NCI-H2196 treated with DMSO at 0.1 percent for 48 hours (cell line): ENCODE results near the gene LYRM7.
"Not testable (repeated sequence)": the region's sequence is repeated elsewhere in the genome, so short reads cannot be mapped to it uniquely, and the experiment has no call there.

Experiments
- DNase-seq: peaks from one replicate; lab custom pipeline; 2025; ENCODE audit not compliant: unreplicated experiment; lab: John Stamatoyannopoulos, UW

The LYRM7 gene

DNA sequence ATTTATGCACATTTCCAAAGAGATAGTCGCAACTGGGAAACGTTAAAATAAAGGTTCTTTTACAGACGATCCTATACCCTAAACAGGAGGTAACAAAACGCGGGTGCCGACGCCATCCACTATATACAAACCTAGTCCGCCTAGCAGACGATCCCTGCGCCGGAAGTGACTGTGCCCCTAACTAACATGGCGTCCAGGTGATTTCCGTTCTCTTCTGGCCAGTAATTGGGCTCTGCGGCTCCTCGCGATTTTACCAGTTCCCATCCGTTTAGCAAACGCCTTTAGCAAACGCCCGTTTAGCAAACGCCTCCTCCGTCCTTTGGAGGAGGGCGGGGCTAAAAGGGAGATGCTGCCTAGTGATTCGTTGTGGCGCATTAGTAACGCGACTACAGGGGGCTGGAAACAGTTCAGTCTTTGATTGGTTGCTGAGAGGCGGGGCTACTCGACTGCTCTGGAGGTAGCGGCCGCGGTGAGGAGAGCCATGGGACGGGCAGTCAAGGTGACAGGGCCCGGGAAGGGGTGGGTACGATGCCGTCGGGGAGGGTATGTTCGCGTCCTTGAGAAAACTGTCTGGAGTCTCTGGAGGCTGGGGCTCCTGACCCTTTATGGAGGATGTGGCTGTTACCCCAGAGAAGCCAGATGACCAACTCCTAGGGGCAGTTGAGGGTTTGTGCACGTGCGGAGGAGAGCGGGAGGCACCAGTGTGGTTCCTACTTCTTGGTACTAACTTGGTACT lies at the start of gene LYRM7:
Gene LYRM7, plus strand, starts transcription at position 405 of the 736 bp plus-strand sequence. Its CDS starts 77 bp downstream, at position 482.
- DNase-seq: peak; percentile 99

DNA sequence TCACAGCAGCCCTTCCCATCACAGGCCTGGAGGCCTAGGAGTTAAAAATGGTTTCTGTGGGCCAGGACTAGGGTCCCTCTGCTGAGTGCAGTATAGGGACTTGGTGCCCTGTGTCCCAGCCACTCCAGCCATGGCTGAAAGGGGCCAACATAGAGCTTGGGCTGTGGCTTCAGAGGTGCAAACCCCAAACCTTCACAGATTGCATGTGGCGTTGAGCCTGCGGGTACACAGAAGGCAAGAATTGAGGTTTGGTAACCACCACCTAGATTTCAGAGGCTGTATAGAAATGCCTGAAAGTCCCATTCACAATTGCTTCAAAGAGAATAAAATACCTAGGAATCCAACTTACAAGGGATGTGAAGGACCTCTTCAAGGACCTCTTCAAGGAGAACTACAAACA lies 43.5 kb upstream of the LYRM7 start:
- not testable (repeated sequence) for DNase-seq

DNA sequence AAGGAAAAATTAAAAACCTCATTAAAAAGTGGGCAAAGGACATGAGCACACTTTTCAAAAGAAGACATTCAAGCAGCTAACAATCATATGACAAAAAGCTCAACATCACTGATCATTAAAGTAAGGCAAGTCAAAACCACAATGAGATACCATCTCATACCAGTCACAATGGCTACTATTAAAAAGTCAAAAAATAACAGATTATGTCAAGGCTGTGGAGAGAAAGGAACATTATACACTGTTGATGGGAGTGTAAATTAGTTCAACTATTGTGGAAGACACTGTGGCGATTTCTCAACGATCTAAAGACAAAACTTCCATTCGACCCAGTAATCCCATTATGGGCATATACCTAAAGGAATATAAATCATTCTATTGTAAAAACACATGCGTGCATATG lies 41.4 kb upstream of the LYRM7 start:
- DNase-seq: no peak

DNA sequence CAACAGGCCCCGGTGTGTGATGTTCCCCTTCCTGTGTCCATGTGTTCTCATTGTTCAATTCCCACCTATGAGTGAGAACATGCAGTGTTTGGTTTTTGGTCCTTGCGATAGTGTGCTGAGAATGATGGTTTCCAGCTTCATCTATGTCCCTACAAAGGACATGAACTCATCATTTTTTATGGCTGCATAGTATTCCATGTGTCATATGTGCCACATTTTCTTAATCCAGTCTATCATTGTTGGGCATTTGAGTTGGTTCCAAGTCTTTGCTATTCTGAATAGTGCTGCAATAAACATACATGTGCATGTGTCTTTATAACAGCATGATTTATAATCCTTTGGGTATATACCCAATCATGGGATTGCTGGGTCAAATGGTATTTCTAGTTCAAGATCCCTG lies 37.7 kb upstream of the LYRM7 start:
- DNase-seq: not testable (repeated sequence)

DNA sequence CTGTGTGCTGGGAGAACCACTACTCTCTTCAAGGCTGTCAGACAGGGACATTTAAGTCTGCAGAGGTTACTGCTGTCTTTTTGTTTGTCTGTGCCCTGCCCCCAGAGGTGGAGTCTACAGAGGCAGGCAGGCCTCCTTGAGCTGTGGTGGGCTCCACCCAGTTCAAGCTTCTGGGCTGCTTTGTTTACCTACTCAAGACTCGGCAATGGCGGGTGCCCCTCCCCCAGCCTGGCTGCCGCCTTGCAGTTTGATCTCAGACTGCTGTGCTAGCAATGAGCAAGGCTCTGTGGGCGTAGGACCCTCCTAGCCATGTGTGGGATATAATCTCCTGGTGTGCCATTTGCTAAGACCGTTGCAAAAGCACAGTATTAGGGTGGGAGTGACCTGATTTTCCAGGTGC lies 32.3 kb upstream of the LYRM7 start:
- DNase-seq: not testable (repeated sequence)

DNA sequence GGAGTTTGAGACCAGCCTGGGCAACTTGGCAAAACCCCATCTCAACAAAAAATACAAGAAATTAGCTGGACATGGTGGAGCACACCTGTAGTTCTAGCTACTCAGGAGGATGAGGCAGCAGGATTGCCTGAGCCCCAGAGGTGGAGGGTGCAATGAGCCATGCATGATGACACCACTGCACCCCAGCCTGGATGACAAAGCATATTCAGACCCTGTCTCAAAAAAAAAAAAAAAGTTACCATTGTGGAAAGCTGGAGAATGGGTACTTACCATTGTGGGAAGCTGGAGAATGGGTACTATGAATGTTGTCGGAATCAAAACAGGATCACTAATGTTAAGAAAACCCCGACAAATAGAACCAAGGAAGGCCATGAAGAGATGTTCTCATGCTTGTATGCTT lies 31.4 kb upstream of the LYRM7 start:
- no peak for DNase-seq

DNA sequence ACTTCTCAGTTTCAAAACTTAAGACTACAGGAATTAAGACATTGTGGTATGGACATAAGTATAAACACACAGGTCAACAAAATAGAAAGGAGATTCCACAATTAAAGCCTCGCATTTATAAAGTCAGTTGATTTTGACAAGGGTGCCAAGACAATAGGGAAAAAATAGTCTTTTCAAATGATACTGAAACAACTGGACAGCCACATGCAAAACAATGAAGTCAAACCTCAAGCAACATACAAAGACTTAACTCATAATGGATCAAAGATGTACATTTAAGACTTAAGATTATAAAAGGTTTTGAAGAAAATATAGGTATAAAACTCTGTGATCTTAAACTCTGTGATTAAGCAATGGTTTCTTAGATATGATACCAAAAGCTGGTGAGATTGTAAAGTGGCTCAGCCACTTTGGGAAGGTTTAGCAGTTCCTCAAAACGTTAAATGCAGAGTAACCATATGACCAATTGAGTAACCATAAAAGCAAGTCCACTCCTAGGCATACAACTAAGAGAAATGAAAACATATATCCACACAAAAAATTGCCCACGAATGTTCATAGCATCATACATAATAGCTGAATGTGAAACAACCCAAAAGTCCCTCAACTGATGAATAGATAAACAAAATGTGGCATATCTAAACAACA lies 27.6 kb upstream of the LYRM7 start:
- no peak for DNase-seq

DNA sequence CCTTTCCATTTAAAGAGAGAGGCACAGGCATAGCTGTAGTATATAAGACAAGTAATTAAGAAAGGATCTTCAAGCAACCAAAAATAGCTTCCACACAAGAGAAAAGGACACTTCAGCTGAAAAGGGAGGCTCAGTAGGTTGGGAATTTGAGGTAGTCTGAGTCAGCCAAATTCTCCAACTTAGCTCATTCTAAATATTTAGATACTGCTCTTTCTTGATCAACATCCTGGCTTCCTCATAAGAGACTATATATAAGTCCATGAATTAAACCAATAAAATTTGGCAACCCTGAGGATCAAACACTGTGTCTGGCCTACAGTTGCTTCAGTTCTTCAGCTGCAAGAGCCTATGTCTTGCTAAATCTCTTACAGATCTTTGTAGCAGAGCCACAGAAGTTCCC lies 23.5 kb upstream of the LYRM7 start:
- no peak for DNase-seq

DNA sequence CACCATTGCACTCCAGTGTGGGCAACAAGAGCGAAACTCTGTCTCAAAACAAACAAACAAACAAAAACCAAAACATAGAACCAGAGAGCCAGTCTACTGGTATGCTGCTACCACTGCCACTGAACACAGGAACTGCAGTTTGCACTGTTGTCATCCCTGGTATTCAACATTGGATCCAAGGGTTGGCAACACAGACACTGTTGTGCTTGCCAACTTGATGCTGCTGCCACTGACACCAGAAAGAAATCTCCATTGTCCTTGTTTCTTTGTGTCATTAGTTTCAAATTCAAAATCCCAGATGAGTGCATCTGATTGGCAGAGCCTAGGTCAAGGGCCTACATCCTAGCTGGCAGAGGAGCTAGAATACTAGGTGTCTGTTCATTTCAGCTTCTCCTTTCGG lies 21.9 kb upstream of the LYRM7 start:
- no peak for DNase-seq

DNA sequence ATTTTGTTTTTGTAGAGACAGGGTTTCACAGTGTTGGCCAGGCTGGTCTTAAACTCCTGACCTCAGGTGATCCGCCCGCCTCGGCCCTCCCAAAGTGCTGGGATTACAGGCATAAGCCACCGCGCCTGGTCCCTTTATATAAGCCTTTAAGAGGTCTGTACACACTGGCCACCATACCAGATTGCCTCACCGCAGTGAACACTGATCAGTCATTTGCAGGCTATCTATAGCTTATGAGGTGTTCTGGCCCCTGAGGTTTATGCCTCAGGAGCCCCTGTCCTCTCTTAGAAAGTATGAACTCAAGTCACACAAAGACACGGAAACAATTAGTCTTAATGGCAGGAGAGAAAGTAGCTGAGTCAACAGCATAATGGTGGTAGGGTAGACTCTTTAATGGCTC lies 20.3 kb upstream of the LYRM7 start:
- DNase-seq: no peak

DNA sequence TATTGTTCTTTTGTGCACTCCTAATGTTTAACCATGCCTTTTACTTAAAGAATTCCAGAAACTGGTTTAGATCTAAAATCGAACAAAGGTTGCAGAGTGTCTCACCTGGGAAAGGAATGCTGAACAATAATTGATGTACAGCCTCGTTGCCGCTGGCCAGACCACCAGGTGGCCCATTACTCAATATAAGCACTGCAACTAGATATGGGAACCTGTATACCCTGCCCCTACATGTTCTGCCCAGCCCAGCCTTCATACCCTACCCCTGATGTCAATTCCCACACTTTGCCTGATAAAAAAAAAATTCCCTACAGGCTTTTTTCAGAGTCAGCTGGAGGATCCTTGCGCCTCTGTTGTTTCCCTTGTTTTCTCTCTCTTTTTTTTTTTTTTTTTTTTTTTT lies 19.5 kb upstream of the LYRM7 start:
- no peak for DNase-seq

DNA sequence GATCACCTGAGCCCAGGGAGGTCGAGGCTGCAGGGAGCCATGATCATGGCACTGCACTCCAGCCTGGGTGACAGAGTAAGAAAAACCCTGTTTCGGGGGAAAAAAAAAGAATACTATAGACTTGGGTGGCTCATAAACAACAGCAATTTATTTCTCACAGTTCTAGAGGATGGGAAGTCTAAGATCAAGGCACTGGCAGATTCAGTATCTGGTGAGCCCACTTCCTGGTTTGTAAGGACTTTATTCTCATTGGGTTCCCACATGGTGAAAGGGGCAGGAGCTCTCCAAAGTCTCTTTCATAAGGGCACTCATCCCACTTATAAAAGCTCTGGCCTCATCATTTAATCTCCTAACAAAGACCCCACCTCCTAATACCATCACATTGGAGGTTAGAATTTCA lies 14.4 kb upstream of the LYRM7 start:
- no peak for DNase-seq

DNA sequence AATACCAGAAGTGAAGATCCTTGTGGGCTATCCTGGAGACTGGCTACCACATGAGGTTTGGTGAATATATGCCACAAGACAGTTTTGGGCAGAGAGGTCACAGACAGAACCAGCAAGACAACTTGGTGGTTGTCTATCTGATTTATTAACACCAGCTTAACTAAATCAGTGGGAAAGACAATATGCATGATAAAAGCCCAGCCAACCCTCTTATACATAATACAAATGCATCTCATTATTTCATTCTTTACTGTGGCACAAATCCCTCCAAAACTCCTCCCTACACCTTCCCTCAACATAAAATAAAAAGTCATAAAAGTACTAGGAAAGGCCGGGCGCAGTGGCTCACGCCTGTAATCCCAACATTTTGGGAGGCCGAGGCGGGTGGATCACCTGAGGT lies 13.8 kb upstream of the LYRM7 start:
- no peak for DNase-seq

DNA sequence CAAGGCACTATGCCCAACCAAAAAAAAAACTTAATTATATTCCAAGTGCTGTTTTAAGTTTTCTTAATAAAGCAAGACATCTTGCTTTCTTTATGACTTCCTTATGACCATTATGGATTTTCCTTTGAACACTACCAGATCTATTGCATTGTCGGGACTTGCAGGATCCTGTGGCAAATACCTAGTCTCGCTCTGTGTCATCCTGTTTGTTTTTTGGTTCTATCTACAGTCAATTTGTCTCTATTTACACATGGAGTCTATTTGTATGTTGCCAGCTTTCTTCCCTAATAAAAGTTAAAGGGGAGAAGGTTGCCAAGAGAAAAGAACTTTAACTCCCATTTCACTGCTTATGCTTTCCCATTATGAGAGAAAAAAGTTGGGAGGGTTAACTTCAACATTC lies 10.6 kb upstream of the LYRM7 start:
- DNase-seq: no peak

DNA sequence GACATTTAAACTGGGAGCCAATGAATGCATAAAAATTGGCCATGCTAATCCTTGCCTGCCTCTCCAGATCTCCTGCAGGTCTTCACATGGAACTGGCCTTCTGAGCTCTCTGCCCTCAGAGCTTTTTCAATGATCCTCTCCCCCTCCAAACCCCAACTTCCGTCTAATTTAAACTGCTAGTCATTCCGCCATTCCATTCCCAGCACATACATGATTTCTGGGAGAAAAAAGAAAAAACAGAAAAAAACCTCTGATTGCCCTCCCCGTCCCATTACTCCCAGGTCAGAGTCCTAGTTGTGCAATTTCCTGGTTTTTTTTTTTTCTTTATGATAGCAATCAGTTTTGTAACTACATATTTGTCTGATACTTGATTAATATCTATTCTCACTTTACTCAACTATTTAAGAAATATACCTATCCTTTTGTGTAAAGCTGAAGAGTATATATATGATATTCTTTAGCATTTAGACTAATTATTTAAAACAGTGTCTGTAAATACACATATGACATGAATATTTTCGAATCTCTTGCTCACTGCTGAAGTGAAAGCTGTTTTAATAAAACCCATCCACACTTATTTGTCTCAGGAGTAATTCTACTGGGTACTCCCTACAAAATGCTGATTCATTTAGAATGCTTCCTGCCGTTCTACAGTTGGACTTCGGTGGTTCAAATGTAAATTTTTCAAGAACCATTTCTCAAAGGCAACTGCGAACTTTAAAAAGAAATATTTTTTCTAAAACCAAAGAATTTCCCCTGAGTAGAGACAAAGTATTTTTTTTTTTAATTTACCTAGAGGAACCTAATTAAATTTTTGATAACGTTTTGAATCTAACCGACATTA lies 7.2 kb upstream of the LYRM7 start:
- DNase-seq: no peak

DNA sequence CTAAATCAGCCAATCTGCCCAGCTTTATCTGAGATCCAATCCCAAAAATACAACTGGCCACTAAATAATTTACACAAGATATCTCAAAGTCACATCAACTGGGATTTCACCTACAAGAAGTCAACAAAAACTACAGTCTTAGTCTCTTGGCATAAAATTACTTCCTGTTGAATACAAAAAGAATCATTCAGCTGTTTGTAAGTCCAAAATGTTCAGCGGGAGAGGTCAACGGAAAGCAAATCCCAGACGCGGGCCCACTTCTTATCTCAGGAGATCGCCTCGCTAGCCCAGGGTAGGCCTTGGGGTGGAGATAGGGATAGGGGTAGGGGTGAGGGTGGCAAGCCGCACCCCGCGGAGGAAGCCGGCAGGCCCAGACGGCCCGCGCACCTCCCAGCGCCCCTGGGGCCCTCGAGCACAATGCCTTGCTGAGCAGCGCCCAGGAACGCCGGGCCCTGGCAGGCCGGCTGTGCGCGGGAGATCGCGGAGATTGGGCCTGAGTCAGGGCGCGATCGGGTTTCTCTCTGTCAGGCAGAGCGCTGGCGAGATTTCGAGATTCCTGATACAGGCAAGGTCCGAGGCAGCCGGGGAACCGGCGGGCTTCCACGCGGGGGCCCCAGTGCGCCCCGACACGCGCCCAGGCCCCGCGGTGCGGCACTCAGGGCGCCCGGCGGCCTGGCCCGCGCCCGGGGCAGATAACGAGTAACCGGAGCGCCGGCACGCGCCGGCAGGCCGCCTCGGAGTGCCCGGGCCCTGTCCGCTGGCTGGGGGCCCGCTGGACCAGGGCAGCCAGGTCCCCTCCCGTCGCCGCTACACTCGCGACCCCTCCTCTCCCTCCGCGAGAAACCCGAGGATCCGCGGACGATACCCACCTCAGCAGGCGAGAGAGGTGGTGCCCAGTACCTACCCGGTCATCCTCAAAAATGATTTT lies 6.3 kb upstream of the LYRM7 start:
- DNase-seq: peak; percentile 9

DNA sequence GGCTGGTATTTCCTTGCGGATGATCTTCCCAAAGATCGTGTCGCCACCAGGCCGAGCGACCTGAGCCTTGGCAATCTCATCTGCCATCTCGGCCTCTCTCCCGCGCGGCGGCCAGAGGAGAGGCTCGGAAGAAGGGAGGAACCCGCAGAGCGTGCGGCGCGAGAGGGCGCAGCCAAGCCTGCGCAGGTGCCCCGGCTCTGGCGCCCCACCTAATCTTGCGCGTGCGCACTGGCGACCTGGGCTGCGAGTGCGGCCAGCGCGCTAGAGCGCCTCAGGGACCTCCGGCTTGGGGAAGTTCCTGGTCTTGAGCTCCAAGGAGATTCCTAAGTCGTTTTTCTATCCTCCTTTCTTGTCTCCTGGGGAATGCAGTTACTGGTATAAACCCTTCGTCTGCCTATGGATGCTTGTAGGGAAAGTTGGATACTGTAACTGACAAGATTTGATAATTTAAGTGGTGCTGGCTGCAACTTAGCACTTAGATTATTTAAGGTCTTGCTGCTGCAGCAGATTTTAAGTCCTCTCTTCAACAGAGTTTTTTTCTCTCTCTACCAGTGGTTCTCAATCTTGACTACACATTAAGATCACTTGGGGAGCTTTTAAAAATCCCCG lies 5.5 kb upstream of the LYRM7 start, which contains the start of gene HINT1:
Gene HINT1, minus strand, starts transcription at position 138 of the 609 bp plus-strand sequence. Its CDS starts 51 bp downstream, at position 87.
- DNase-seq: peak; percentile 87

DNA sequence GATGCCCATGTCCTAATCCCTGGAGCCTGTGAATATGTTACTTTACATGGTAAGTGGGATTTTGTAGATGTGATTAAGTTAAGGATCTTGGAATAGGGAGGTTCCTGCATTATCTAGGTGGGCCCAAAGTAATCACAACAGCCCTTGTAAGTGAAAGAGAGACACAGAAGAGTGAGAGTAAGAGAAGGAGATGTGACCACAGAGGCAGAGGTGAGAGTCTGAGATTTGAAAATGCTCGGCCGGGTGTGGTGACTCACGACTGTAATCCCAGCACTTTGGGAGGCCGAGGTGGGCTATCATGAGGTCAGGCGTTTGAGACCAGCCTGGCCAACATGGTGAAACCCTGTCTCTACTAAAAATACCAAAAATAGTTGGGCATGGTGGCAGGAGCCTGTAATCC lies 3.1 kb upstream of the LYRM7 start:
- DNase-seq: no peak

DNA sequence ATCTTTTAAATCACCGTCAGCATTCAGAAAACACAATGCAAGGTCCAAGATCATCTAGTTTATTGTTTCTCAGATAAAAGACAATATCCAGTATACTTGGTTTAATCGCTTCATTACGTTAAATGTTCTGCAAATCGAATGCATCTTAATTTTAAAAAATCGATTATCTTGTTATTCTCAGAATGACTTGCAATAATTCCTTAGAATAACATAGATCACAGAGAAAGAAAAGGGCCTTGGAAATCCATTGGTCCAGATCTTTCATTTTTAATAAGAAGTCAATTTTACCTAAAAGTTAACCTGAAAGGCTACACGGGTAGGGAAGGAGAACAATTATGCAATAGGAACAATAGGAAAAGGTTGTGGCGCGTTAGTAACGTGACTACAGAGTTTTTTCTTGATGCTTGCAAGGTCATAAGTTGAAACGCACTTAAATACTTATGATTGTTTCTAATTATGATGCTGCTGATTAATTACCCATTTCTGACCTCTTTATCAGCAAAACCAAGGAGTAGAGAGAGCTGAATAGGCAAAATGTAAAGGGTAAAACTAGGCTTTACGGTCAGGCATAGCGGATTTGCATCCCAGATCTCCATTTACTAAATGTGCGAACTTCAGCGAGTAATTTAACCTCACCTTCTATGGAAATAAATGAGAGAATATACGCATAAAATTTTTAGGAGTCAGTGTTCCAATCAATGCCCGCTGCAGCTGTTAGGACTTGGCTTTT lies 769 bp upstream of the LYRM7 start:
- no peak for DNase-seq
